Retinal pigment epithelial cell (primary cell): ENCODE measurements around the gene CAPZB.

Source experiments
- DNase-seq: peaks from one replicate; pipeline ENCODE4 v3.0.0-alpha.2; 2010; ENCODE audit warnings: low read depth
- H3K4me3 ChIP-seq: 2 replicates; pipeline ENCODE4 v1.5.1; 2011; ENCODE audit warnings: mild to moderate bottlenecking, low read length, control low read depth, moderate library complexity
- CTCF ChIP-seq: conservative IDR thresholded peaks from 2 replicates; pipeline ENCODE4 v1.5.1; 2011; ENCODE audit warnings: low read depth, low read length, control low read depth, inconsistent platforms

CAPZB gene

GRCh38 chr1:19485362-19486187 lies at the start of gene CAPZB:
Gene CAPZB (minus strand): TSS chr1:19485539. CDS start chr1:19485438, 101 bp downstream.
- TF ChIP-seq CTCF, result no peak
- DNase-seq, result no peak
- peak within 1 kb of the TSS; percentile 92 for H3K4me3 ChIP-seq

- TF ChIP-seq CTCF, result no peak
- DNase-seq, result no peak
- H3K4me3 ChIP-seq, result no peak overlapping the region
These were observed 48.9 kb upstream of the CAPZB start for GRCh38 chr1:19534281-19534680.

DNA sequence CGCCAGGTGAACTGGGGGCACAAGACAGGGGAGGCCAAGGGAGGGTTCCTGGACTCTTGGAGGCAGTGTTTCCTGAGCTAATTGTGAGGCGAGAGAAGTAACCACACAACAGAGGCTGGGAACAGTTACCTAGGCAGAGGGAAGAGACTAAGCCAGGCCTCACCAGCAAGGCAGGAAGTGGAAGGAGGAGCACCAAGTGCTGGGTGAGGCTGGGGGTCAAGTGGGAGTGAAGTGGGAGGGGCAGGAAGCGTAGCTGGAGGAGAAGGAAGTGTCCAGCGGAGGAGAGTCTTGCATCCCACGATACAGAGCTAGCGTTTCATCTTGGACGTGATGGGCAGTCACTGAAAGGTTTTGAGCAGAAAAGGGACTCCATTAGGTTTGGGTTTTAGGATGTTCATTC lies 48.3 kb upstream of the CAPZB start:
- H3K4me3 ChIP-seq, result no peak overlapping the region
- TF ChIP-seq CTCF, result no peak
- DNase-seq, result no peak

GRCh38 chr1:19532519-19532918 lies 47.2 kb upstream of the CAPZB start:
- DNase-seq, result no peak
- no peak overlapping the region for H3K4me3 ChIP-seq
- TF ChIP-seq CTCF, result no peak

- TF ChIP-seq CTCF, result no peak
- no peak for DNase-seq
- H3K4me3 ChIP-seq, result no peak overlapping the region
These were observed 44.3 kb upstream of the CAPZB start for GRCh38 chr1:19529664-19530063.

DNA sequence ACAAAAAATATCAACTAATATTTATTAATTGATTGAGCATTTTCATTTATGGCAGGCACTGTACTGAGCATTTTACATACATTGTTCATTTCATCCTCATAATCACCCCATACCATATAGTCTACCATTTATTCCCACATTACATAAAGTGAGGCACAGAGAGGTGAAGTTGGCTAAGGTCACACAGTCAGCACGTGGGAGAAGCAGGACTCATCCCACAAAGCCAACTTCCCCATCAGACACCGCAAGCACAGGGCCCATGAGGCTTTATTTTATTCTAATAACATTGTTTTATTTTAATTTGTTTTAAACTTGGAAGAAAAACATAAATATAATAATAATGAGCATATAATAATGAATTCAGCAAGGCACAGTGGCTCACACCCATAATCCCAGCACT lies 43.1 kb upstream of the CAPZB start:
- DNase-seq, result no peak
- no peak for TF ChIP-seq CTCF

More for the DNA sequence above, 43.1 kb upstream of the CAPZB start:
- H3K4me3 ChIP-seq, result no peak overlapping the region
